ENCODE results near the gene NOL9. TPM values are rescaled to one million over a fixed set of nuclear protein-coding genes. Genes with fewer than 3 reads are reported as not detected.

Gene NOL9
- 16.2 and 25.1 TPM in 2 replicates for total RNA-seq

GRCh38 chr1:6554031-6554906 is at the start of gene NOL9:
NOL9 (minus strand) TSS chr1:6554513; CDS start chr1:6554502, 11 bp downstream.

GRCh38 chr1:6602669-6603237 is 48.4 kb upstream of the NOL9 start, which contains the start of gene KLHL21:
KLHL21 (minus strand) TSS chr1:6602869; CDS start chr1:6602817, 52 bp downstream.

GRCh38 chr1:6579374-6580118 is 25.2 kb upstream of the NOL9 start, which contains the start of gene ZBTB48:
ZBTB48 (plus strand) TSS chr1:6579994; CDS start chr1:6580610, 616 bp downstream.

GRCh38 chr1:6554907-6555778 is 830 bp upstream of the NOL9 start, which contains the start of gene TAS1R1:
TAS1R1 (plus strand) TSS chr1:6555307; CDS start chr1:6555374, 67 bp downstream.

GRCh38 chr1:6491480-6491962 is 62.8 kb downstream of the NOL9 start, which contains the start of gene PLEKHG5:
PLEKHG5 (minus strand) TSS chr1:6491667; CDS start chr1:6477571, 14,096 bp downstream.

Other genes starting within 250 kb of the NOL9 start
- 48.2 and 52.6 TPM in 2 replicates for gene ACOT7, start 160.7 kb downstream of the NOL9 start, total RNA-seq
- 10.0 and 59.4 TPM in 2 replicates for gene HES2, start 134.6 kb downstream of the NOL9 start, total RNA-seq
- 0.30 and 1.3 TPM in 2 replicates for gene ESPN, start 129.7 kb downstream of the NOL9 start, total RNA-seq
- 9.7 and 11.4 TPM in 2 replicates for gene TNFRSF25, start 88.3 kb downstream of the NOL9 start, total RNA-seq
- gene PLEKHG5, start 62.8 kb downstream of the NOL9 start, total RNA-seq = 26.4 and 36.4 TPM in 2 replicates
- not detected in 2 replicates for gene TAS1R1, start 794 bp upstream of the NOL9 start, total RNA-seq
- gene ZBTB48, start 25.5 kb upstream of the NOL9 start, total RNA-seq = 13.3 and 18.2 TPM in 2 replicates
- gene KLHL21, start 48.4 kb upstream of the NOL9 start, total RNA-seq = 16.9 and 19.8 TPM in 2 replicates
- 7.8 and 9.6 TPM in 2 replicates for gene PHF13, start 59.2 kb upstream of the NOL9 start, total RNA-seq
- gene THAP3, start 70.4 kb upstream of the NOL9 start, total RNA-seq = 15.3 and 24.5 TPM in 2 replicates
- gene DNAJC11, start 147.3 kb upstream of the NOL9 start, total RNA-seq = 27.9 and 69.3 TPM in 2 replicates
- 99.1 and 118 TPM in 2 replicates for gene CAMTA1, start 230.9 kb upstream of the NOL9 start, total RNA-seq